Liver (tissue), 9 donors: Measurements from ENCODE around the gene PEF1. TPM values are rescaled to one million over a fixed set of nuclear protein-coding genes. Genes with fewer than 3 reads are reported as not detected.

Experiments
- DNase-seq: peaks from one replicate; pipeline ENCODE4 v3.0.0-alpha.2; 2017; ENCODE audit warnings: low spot score
- H3K27ac ChIP-seq, 2 donors: one replicate each; pipeline ENCODE4 v1.7.0; 2013; ENCODE audit warnings: inconsistent platforms in 2 of 2, low read length in 2 of 2, control low read depth in 1 of 2, low read depth in 1 of 2, mild to moderate bottlenecking in 1 of 2
- H3K27me3 ChIP-seq, 4 donors: one replicate each; pipeline versions ENCODE4 v1.6.1 to v1.7.0; 2013; ENCODE audit warnings: low read length in 3 of 4, inconsistent platforms in 1 of 4, mild to moderate bottlenecking in 1 of 4, moderate library complexity in 1 of 4; ENCODE audit not compliant: control insufficient read depth in 4 of 4, insufficient read depth in 4 of 4
- H3K36me3 ChIP-seq, 4 donors: one replicate each; pipeline versions ENCODE4 v1.6.1 to v1.7.0; 2013; ENCODE audit warnings: low read length in 3 of 4, mild to moderate bottlenecking in 3 of 4, low read depth in 1 of 4, moderate library complexity in 1 of 4; ENCODE audit not compliant: control insufficient read depth in 4 of 4, insufficient read depth in 3 of 4
- H3K4me1 ChIP-seq, 4 donors: one replicate each; pipeline versions ENCODE4 v1.6.1 to v1.7.0; 2013; ENCODE audit warnings: low read length in 3 of 4, mild to moderate bottlenecking in 3 of 4, moderate library complexity in 1 of 4; ENCODE audit not compliant: control insufficient read depth in 4 of 4, insufficient read depth in 4 of 4
- H3K4me3 ChIP-seq, 3 donors: one replicate each; pipeline versions ENCODE4 v1.6.1 to v1.7.0; 2013; ENCODE audit warnings: low read length in 3 of 3, control low read depth in 1 of 3, low read depth in 1 of 3, mild to moderate bottlenecking in 1 of 3
- H3K9ac ChIP-seq, 2 donors: one replicate each; pipeline ENCODE4 v1.7.0; 2013; ENCODE audit warnings: low read length in 2 of 2, mild to moderate bottlenecking in 2 of 2, moderate library complexity in 2 of 2, control low read depth in 1 of 2, low read depth in 1 of 2
- H3K9me3 ChIP-seq, 4 donors: one replicate each; pipeline versions ENCODE4 v1.6.1 to v1.7.0; 2013; ENCODE audit warnings: low read length in 3 of 4; ENCODE audit not compliant: control insufficient read depth in 4 of 4
- EGR1 ChIP-seq, 2 donors: IDR thresholded peaks; 2 replicates each; pipeline ENCODE4 v1.6.1; 2016 to 2018; ENCODE audit warnings: antibody characterized with exemption in 2 of 2, low read depth in 2 of 2
- FOXA1 ChIP-seq: IDR thresholded peaks from 2 replicates; pipeline ENCODE4 v1.6.1; 2016; ENCODE audit warnings: antibody characterized with exemption
- FOXA2 ChIP-seq: IDR thresholded peaks from 2 replicates; pipeline ENCODE4 v1.6.1; 2016; ENCODE audit warnings: antibody characterized with exemption
- HNF4A ChIP-seq, 2 donors: conservative IDR thresholded peaks; 2 replicates each; pipeline ENCODE4 v1.6.1; 2016; ENCODE audit warnings: antibody characterized with exemption in 2 of 2, mild to moderate bottlenecking in 2 of 2
- HNF4G ChIP-seq: IDR thresholded peaks from 2 replicates; pipeline ENCODE4 v1.6.1; 2016; ENCODE audit warnings: antibody characterized with exemption
- RAD21 ChIP-seq, 2 donors: IDR thresholded peaks; 2 replicates each; pipeline ENCODE4 v1.6.1; 2016; ENCODE audit warnings: antibody characterized with exemption in 2 of 2, mild to moderate bottlenecking in 2 of 2
- RXRA ChIP-seq, 2 donors: IDR thresholded peaks; 2 replicates each; pipeline ENCODE4 v1.6.1; 2017 to 2018; ENCODE audit warnings: antibody characterized with exemption in 2 of 2, mild to moderate bottlenecking in 1 of 2
- TAF1 ChIP-seq: conservative IDR thresholded peaks from 2 replicates; pipeline ENCODE4 v1.6.1; 2016; ENCODE audit warnings: antibody characterized with exemption, mild to moderate bottlenecking
- WGBS: extraction: QIAGEN DNeasy Blood & Tissue Kit; methylation state at CpG from one replicate; pipeline ENCODE4 v1.1.7; 2013; 5-methylcytosine and 5-hydroxymethylcytosine counted together
- polyA plus RNA-seq, 2 donors: library from polyadenylated mRNA; stranded (reverse) in 1 of 2; unstranded in 1 of 2; fragments of 200-250 nt in 1 of 2; fragments of >200 nt in 1 of 2; fragmentation: Nextera tagmentation in 1 of 2; extraction: Ambion mirVana in 1 of 2; gene quantifications; one replicate each; pipeline versions ENCODE4 v1.2.1 to v1.2.3, GENCODE V29; 2013 to 2015
- total RNA-seq, 2 donors: library from RNA; depleted of rRNA; stranded (reverse); fragments of >200 nt; gene quantifications; one replicate each; pipeline ENCODE4 v1.2.3, GENCODE V29; 2014
- TF ChIP-seq, protein P1 (sequence below): fragments of 150-350 bp; IDR thresholded peaks from 2 replicates; pipeline ENCODE4 v1.5.1; 2017; ENCODE audit warnings: improper control_type of control experiment, low read depth, low read length; ENCODE audit not compliant: missing input control
- TF ChIP-seq, protein P2 (sequence below): IDR thresholded peaks from 2 replicates; pipeline ENCODE4 v1.6.1; 2016; ENCODE audit warnings: antibody characterized with exemption
- TF ChIP-seq, protein P3 (sequence below): IDR thresholded peaks from 2 replicates; pipeline ENCODE4 v1.6.1; 2016; ENCODE audit warnings: antibody characterized with exemption, mild to moderate bottlenecking
- donor health status: healthy.
- donor health status: healthy.
- donor health status: healthy.
- donor health status: healthy.
- donor health status: healthy.

PEF1 gene
- total and polyA plus RNA-seq, 4 donors, result 27.7 to 46.8 (median 32.2) TPM

DNA sequence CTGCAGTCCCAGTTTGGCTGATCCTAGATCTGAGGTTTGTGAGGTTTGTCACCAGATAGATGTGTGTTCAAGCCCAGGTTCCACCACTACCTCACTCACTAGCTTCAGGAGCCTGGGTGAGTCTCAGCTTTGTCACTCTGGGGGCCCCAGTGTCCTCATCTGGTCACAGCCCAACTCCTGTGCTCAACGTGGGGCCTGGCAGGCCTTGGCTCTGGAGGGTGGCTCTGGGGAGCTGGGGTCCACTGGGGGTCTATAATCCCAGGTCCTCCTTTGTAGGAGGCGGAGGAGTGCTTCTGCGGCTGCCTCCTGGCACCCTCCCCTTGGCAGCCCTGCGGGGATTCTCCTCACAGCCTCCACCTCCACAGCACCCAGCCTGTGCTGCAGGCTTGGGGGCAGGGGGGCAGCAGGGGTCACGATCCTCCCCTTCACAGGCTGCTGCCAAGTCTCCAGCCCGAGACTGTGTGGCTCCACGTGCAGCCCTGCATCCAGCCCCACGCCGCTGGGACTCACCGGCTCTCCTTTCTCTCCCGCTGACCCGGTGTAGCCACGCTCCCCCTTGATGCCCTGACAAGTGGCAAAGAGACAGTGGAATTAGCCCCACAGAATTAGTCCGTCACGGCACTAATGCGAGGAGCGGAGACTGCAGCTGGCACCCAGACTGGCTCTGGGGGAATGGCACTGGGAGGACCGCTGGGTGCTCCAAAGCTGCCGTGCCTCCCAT, 22.5 kb upstream of the PEF1 start (continued):
- TF ChIP-seq, protein P1, sequence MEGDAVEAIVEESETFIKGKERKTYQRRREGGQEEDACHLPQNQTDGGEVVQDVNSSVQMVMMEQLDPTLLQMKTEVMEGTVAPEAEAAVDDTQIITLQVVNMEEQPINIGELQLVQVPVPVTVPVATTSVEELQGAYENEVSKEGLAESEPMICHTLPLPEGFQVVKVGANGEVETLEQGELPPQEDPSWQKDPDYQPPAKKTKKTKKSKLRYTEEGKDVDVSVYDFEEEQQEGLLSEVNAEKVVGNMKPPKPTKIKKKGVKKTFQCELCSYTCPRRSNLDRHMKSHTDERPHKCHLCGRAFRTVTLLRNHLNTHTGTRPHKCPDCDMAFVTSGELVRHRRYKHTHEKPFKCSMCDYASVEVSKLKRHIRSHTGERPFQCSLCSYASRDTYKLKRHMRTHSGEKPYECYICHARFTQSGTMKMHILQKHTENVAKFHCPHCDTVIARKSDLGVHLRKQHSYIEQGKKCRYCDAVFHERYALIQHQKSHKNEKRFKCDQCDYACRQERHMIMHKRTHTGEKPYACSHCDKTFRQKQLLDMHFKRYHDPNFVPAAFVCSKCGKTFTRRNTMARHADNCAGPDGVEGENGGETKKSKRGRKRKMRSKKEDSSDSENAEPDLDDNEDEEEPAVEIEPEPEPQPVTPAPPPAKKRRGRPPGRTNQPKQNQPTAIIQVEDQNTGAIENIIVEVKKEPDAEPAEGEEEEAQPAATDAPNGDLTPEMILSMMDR, result no peak
- no peak for TF ChIP-seq HNF4G
- TF ChIP-seq FOXA1, result no peak
- TF ChIP-seq RAD21 (IDR thresholded peaks at IDR 0.05), result no peak

- DNase-seq, result no peak
- Histone ChIP-seq H3K4me1 (peaks cover 0 to 9% (median 2%) of the 10 kb centered on the region in 4 donors), H3K4me3 (no peak overlapping the region), H3K9ac (no peak overlapping the region), H3K27ac (no peak overlapping the region), H3K27me3 (no peaks in the 10 kb centered on the region), H3K36me3 (no peaks in the 10 kb centered on the region), H3K9me3 (no peaks in the 10 kb centered on the region)
- TF ChIP-seq HNF4A (conservative IDR thresholded peaks at IDR 0.05), result no peak
- TF ChIP-seq EGR1 (IDR thresholded peaks at IDR 0.05; ENCODE audit: low read depth in 2 of 2), result no peak
- no peak for TF ChIP-seq HNF4G
- TF ChIP-seq TAF1, result no peak
- no peak for TF ChIP-seq RXRA (IDR thresholded peaks at IDR 0.05)
- no peak for TF ChIP-seq FOXA2
- TF ChIP-seq, protein P2, sequence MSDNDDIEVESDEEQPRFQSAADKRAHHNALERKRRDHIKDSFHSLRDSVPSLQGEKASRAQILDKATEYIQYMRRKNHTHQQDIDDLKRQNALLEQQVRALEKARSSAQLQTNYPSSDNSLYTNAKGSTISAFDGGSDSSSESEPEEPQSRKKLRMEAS, result no peak
- no peak for TF ChIP-seq RAD21 (IDR thresholded peaks at IDR 0.05)
- TF ChIP-seq, protein P3, sequence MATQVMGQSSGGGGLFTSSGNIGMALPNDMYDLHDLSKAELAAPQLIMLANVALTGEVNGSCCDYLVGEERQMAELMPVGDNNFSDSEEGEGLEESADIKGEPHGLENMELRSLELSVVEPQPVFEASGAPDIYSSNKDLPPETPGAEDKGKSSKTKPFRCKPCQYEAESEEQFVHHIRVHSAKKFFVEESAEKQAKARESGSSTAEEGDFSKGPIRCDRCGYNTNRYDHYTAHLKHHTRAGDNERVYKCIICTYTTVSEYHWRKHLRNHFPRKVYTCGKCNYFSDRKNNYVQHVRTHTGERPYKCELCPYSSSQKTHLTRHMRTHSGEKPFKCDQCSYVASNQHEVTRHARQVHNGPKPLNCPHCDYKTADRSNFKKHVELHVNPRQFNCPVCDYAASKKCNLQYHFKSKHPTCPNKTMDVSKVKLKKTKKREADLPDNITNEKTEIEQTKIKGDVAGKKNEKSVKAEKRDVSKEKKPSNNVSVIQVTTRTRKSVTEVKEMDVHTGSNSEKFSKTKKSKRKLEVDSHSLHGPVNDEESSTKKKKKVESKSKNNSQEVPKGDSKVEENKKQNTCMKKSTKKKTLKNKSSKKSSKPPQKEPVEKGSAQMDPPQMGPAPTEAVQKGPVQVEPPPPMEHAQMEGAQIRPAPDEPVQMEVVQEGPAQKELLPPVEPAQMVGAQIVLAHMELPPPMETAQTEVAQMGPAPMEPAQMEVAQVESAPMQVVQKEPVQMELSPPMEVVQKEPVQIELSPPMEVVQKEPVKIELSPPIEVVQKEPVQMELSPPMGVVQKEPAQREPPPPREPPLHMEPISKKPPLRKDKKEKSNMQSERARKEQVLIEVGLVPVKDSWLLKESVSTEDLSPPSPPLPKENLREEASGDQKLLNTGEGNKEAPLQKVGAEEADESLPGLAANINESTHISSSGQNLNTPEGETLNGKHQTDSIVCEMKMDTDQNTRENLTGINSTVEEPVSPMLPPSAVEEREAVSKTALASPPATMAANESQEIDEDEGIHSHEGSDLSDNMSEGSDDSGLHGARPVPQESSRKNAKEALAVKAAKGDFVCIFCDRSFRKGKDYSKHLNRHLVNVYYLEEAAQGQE, result no peak
- WGBS, result 67% methylated on average over 10 of the region's 10 CpGs
Measured at GRCh38 chr1:31666263-31666963, 21.7 kb upstream of the PEF1 start.

DNA sequence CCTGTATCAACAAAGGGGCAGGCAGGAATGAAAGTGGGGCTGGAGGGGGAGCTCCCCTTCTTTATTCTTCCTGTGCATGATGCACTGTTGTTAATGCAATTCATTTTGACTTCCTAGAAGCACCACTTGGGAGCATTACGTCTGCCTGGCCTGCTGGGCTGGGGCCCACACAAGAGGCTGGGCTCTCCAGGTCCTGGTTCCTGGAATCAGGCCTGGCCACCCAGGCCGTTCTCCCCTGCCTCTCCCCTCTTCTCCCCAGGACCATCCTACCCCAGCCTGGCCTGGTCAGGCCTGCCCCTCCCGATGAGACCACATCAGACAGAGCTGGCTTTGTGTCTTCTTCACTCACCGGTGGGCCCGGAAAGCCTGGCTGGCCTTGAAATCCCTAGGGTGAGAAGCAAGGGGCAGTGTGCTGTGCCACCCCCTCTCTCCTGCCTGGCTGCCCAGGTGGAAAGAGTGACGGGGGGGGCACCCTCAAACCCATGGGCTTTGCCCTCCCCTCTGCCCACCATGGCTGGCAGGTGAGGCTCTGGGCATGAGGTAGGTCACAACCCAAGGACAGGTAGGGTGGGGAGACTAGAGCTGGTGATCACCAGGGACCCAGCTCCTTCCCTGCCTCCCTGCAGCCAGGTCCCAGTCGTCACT, 20.7 kb upstream of the PEF1 start:
- H3K9ac ChIP-seq, result no peak overlapping the region
- H3K4me3 ChIP-seq, result no peak overlapping the region
- H3K36me3 ChIP-seq, result no peaks in the 10 kb centered on the region
- H3K9me3 ChIP-seq, result no peaks in the 10 kb centered on the region
- no peak for DNase-seq
- no peaks in the 10 kb centered on the region for H3K27me3 ChIP-seq
- peaks cover 0 to 9% (median 2%) of the 10 kb centered on the region in 4 donors for H3K4me1 ChIP-seq
- no peak for TF ChIP-seq TAF1
- WGBS, result 84% methylated on average over 7 of the region's 7 CpGs
- no peak overlapping the region for H3K27ac ChIP-seq
